ENCODE results near the gene ELAVL1.

- TF ChIP-seq, protein P1, sequence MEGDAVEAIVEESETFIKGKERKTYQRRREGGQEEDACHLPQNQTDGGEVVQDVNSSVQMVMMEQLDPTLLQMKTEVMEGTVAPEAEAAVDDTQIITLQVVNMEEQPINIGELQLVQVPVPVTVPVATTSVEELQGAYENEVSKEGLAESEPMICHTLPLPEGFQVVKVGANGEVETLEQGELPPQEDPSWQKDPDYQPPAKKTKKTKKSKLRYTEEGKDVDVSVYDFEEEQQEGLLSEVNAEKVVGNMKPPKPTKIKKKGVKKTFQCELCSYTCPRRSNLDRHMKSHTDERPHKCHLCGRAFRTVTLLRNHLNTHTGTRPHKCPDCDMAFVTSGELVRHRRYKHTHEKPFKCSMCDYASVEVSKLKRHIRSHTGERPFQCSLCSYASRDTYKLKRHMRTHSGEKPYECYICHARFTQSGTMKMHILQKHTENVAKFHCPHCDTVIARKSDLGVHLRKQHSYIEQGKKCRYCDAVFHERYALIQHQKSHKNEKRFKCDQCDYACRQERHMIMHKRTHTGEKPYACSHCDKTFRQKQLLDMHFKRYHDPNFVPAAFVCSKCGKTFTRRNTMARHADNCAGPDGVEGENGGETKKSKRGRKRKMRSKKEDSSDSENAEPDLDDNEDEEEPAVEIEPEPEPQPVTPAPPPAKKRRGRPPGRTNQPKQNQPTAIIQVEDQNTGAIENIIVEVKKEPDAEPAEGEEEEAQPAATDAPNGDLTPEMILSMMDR (conservative IDR thresholded peaks at IDR 0.05 in 1 of 2, IDR thresholded peaks at IDR 0.05 in 1 of 2; ENCODE audit: extremely low read depth in 1 of 2, insufficient read depth in 1 of 2, low read depth in 1 of 2, low read length in 2 of 2) = no peak
- TF ChIP-seq EZH2 (IDR thresholded peaks at IDR 0.05; ENCODE audit: borderline replicate concordance, low read length) = no peak
These were observed 40.6 kb upstream of the ELAVL1 start for GRCh38 chr19:8045872-8046568.
